HepG2 (cell line): ENCODE results near the gene ING2. TPM values are rescaled to one million over a fixed set of nuclear protein-coding genes. Genes with fewer than 3 reads are reported as not detected.

Experiments
- ADNP ChIP-seq: sonication (generic); formaldehyde crosslinking; IDR thresholded peaks from 2 replicates; pipeline ENCODE4 v1.4.0; 2020; ENCODE audit warnings: missing genetic modification reagents
- CAMTA2 ChIP-seq: sonication (generic); formaldehyde crosslinking; IDR thresholded peaks from 2 replicates; pipeline ENCODE4 v1.4.0; 2020; ENCODE audit warnings: mild to moderate bottlenecking, missing genetic modification reagents, borderline replicate concordance
- ELK4 ChIP-seq: sonication (generic); formaldehyde crosslinking; IDR thresholded peaks from 2 replicates; pipeline ENCODE4 v1.9.0; 2021; ENCODE audit warnings: missing genetic modification reagents, borderline replicate concordance
- HCFC1 ChIP-seq: fragments of 150-350 bp; IDR thresholded peaks from 2 replicates; pipeline ENCODE4 v1.6.1; 2014; ENCODE audit warnings: low read depth, low read length
- KLF11 ChIP-seq: IDR thresholded peaks from 2 replicates; pipeline ENCODE4 v1.6.1; 2016; ENCODE audit warnings: missing compliant biosample characterization
- MBD4 ChIP-seq: IDR thresholded peaks from 2 replicates; pipeline ENCODE4 v1.6.1; 2012; ENCODE audit warnings: low read length, inconsistent platforms, borderline replicate concordance
- MLLT10 ChIP-seq: sonication (generic); formaldehyde crosslinking; IDR thresholded peaks from 2 replicates; pipeline ENCODE4 v1.4.0; 2020; ENCODE audit warnings: missing genetic modification reagents
- NBN ChIP-seq: fragments of 450-650 bp; conservative IDR thresholded peaks from 2 replicates; pipeline ENCODE4 v1.6.1; 2017
- NPAS2 ChIP-seq: sonication (generic); formaldehyde crosslinking; IDR thresholded peaks from 2 replicates; pipeline ENCODE4 v1.8.0; 2022; ENCODE audit warnings: mild to moderate bottlenecking, missing genetic modification reagents, borderline replicate concordance
- NR2F6 ChIP-seq, 2 experiments: IDR thresholded peaks; 2 replicates each; pipeline ENCODE4 v1.6.1; 2016; ENCODE audit warnings: antibody characterized with exemption in 1 of 2, mild to moderate bottlenecking in 1 of 2
- PAWR ChIP-seq: sonication (generic); formaldehyde crosslinking; IDR thresholded peaks from 2 replicates; pipeline ENCODE4 v1.4.0; 2020; ENCODE audit warnings: missing genetic modification reagents, mild to moderate bottlenecking, borderline replicate concordance
- PAX8 ChIP-seq: sonication (generic); formaldehyde crosslinking; IDR thresholded peaks from 2 replicates; pipeline ENCODE4 v1.8.0; 2022; ENCODE audit warnings: mild to moderate bottlenecking, missing genetic modification reagents, borderline replicate concordance
- PHF8 ChIP-seq: sonication (generic); formaldehyde crosslinking; IDR thresholded peaks from 2 replicates; pipeline ENCODE4 v1.5.0; 2020; ENCODE audit warnings: missing genetic modification reagents
- SMAD1 ChIP-seq: sonication (generic); formaldehyde crosslinking; IDR thresholded peaks from 2 replicates; pipeline ENCODE4 v1.4.0; 2020; ENCODE audit warnings: missing genetic modification reagents, low read depth, mild to moderate bottlenecking, borderline replicate concordance
- YY1 ChIP-seq: IDR thresholded peaks from 2 replicates; pipeline ENCODE4 v1.6.1; 2011; ENCODE audit warnings: low read length, low read depth, moderate library complexity, mild to moderate bottlenecking; ENCODE audit not compliant: insufficient read depth, insufficient replicate concordance
- ZBTB20 ChIP-seq: sonication (generic); formaldehyde crosslinking; IDR thresholded peaks from 2 replicates; pipeline ENCODE4 v1.8.1; 2023; ENCODE audit warnings: missing genetic modification reagents, low read depth, mild to moderate bottlenecking, borderline replicate concordance
- ZBTB7A ChIP-seq: sonication (generic); formaldehyde crosslinking; IDR thresholded peaks from 2 replicates; pipeline ENCODE4 v1.8.0; 2022; ENCODE audit warnings: mild to moderate bottlenecking, missing genetic modification reagents
- ZNF318 ChIP-seq: sonication (generic); formaldehyde crosslinking; IDR thresholded peaks from 2 replicates; pipeline ENCODE4 v1.4.0; 2020; ENCODE audit warnings: mild to moderate bottlenecking, missing genetic modification reagents
- ZNF451 ChIP-seq: sonication (generic); formaldehyde crosslinking; IDR thresholded peaks from 2 replicates; pipeline ENCODE4 v1.5.0; 2020; ENCODE audit warnings: mild to moderate bottlenecking, missing genetic modification reagents
- ZNF547 ChIP-seq: sonication (generic); formaldehyde crosslinking; IDR thresholded peaks from 2 replicates; pipeline ENCODE4 v1.5.1; 2020; ENCODE audit warnings: mild to moderate bottlenecking, missing genetic modification reagents
- ZSCAN25 ChIP-seq: sonication (generic); formaldehyde crosslinking; IDR thresholded peaks from 2 replicates; pipeline ENCODE4 v1.8.0; 2022; ENCODE audit warnings: mild to moderate bottlenecking, missing genetic modification reagents
- ZSCAN30 ChIP-seq: sonication (generic); formaldehyde crosslinking; IDR thresholded peaks from 2 replicates; pipeline ENCODE4 v1.5.0; 2020; ENCODE audit warnings: mild to moderate bottlenecking, missing genetic modification reagents
- polyA plus RNA-seq, 8 experiments: library from polyadenylated mRNA; depleted of rRNA in 3 of 8; stranded (reverse) in 7 of 8; unstranded in 1 of 8; fragments of >200 nt; fragmentation: Illumina TruSeq in 4 of 8; extraction: Trizol in 4 of 8; gene quantifications; 2 replicates each; pipeline versions ENCODE4 v1.2.1 to v1.2.3, GENCODE V29; 2011 to 2016; ENCODE audit warnings: low read depth in 4 of 8, missing spikeins in 1 of 8, mixed read lengths in 1 of 8; ENCODE audit not compliant: insufficient read depth in 1 of 8
- total RNA-seq, 5 experiments: library from RNA; depleted of rRNA; stranded (reverse); fragments of >200 nt; fragmentation: Illumina TruSeq; extraction: Trizol; gene quantifications; 2 replicates each; pipeline ENCODE4 v1.2.3, GENCODE V29; 2016; ENCODE audit warnings: low read depth in 1 of 5

Gene ING2
- total and polyA plus RNA-seq, 2 of the 13 experiments (the other 11 are each of a cell fraction or from before 2014, with no cell fraction given) = 6.6 to 12.4 TPM

- no peak for TF ChIP-seq ZBTB20
- TF ChIP-seq CAMTA2 = no peak
- TF ChIP-seq SMAD1 (CRISPR knock-in tag) = no peak
- TF ChIP-seq KLF11 (CRISPR knock-in tag) = no peak
- no peak; the same call in 1 of the 2 replicates for TF ChIP-seq PAX8 (CRISPR knock-in tag)
- no peak for TF ChIP-seq MBD4
- TF ChIP-seq ZNF451 (CRISPR knock-in tag) = no peak
- TF ChIP-seq PHF8 (CRISPR knock-in tag) = peak; percentile 82
- no peak for TF ChIP-seq PAWR (CRISPR knock-in tag)
- TF ChIP-seq NPAS2 (CRISPR knock-in tag) = no peak
- peak; percentile 91 for TF ChIP-seq YY1
- TF ChIP-seq MLLT10 (CRISPR knock-in tag) = no peak
- no peak for TF ChIP-seq ZSCAN30 (CRISPR knock-in tag)
- TF ChIP-seq NR2F6 (IDR thresholded peaks at IDR 0.05) = no peak
- TF ChIP-seq NR2F6 (CRISPR knock-in tag; IDR thresholded peaks at IDR 0.05) = no peak
- TF ChIP-seq ELK4 (CRISPR knock-in tag) = no peak
- TF ChIP-seq ZNF318 (CRISPR knock-in tag) = no peak
- TF ChIP-seq HCFC1 = peak; percentile 23; the same call in 1 of the 2 replicates
- TF ChIP-seq ZNF547 (CRISPR knock-in tag) = peak; percentile 81; the same call in 1 of the 2 replicates
- no peak for TF ChIP-seq NBN
- no peak for TF ChIP-seq ADNP (CRISPR knock-in tag)
- TF ChIP-seq ZSCAN25 (CRISPR knock-in tag) = no peak
- no peak for TF ChIP-seq ZBTB7A (CRISPR knock-in tag)
Observed at GRCh38 chr4:183505611-183506388, 942 bp downstream of the ING2 start (continued).
